OCI-LY7 (cell line): ENCODE results near the gene NFKBIE.

Experiments used
- EZH2phosphoT487 ChIP-seq: fragments of 200-600 bp; sonication (generic); IDR thresholded peaks from 2 replicates; pipeline ENCODE4 v1.6.1; 2018; ENCODE audit warnings: low read depth, borderline replicate concordance, mild to moderate bottlenecking, mixed run types, antibody characterized with exemption, low read length, moderate library complexity, mixed read lengths
- TF ChIP-seq, protein P1 (sequence below): fragments of 200-600 bp; sonication (generic); conservative IDR thresholded peaks from 2 replicates; pipeline ENCODE4 v1.5.1; 2014; ENCODE audit warnings: mild to moderate bottlenecking, antibody characterized with exemption, low read length, moderate library complexity, mixed read lengths

DNA sequence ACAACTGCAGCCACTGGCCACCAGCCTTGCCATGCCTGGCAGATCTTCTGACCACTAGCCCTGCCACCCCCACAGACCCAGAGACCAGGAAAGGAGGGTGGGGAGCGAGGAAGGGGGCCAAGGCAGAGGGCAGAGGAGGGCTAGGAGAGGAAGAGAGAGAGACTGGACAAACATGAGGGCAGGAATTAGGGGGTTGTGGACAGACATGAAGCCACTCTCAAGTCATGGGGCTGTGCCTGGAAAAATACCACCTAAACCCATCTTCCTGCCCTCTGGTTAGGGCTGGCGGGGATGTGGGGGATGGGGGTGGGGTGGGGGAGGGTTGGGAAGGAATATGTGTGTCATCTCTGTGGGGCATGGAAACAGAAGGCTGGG is 43.4 kb downstream of the NFKBIE start:
- TF ChIP-seq, protein P1, sequence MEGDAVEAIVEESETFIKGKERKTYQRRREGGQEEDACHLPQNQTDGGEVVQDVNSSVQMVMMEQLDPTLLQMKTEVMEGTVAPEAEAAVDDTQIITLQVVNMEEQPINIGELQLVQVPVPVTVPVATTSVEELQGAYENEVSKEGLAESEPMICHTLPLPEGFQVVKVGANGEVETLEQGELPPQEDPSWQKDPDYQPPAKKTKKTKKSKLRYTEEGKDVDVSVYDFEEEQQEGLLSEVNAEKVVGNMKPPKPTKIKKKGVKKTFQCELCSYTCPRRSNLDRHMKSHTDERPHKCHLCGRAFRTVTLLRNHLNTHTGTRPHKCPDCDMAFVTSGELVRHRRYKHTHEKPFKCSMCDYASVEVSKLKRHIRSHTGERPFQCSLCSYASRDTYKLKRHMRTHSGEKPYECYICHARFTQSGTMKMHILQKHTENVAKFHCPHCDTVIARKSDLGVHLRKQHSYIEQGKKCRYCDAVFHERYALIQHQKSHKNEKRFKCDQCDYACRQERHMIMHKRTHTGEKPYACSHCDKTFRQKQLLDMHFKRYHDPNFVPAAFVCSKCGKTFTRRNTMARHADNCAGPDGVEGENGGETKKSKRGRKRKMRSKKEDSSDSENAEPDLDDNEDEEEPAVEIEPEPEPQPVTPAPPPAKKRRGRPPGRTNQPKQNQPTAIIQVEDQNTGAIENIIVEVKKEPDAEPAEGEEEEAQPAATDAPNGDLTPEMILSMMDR: no peak
- no peak for TF ChIP-seq EZH2phosphoT487
